Activated CD4-positive, CD25-positive, alpha-beta regulatory T cell treated with anti-CD3 and anti-CD28 coated beads, Interleukin-2, amount 50 U/mL, for 24 hours (primary cell): ENCODE measurements around the gene SLC41A3.
"Not testable (repeated sequence)": the region's sequence is repeated elsewhere in the genome, so short reads cannot be mapped to it uniquely, and the experiment has no call there.

ENCODE experiments used
- ATAC-seq, 2 donors: fragments of 150-1000 bp; cut with Tn5 transposase; one replicate each; pipeline ENCODE4 v1.10.0; 2021; ENCODE audit warnings: mild to moderate bottlenecking in 1 of 2, moderate library complexity in 1 of 2

SLC41A3 gene

DNA sequence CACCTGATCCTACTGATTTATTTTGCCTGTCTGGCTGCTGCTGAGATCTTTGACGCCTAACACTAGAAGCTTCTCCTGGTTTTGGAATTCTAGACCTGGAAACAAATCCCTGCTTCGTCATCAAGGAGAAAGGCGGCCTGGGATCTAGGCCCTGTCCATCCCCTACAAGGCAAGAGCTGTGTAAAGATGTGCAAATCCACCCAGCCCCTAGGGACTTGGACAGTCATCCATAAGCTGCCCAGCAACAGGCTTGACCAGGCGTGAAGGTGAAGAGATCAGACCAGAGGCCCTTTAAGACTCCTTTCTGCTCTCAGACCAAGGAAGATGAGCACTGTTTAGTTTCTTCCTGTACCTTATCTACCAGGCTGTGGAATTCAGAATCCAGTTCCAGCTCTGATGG is 32.2 kb downstream of the SLC41A3 start:
- no peak for ATAC-seq

DNA sequence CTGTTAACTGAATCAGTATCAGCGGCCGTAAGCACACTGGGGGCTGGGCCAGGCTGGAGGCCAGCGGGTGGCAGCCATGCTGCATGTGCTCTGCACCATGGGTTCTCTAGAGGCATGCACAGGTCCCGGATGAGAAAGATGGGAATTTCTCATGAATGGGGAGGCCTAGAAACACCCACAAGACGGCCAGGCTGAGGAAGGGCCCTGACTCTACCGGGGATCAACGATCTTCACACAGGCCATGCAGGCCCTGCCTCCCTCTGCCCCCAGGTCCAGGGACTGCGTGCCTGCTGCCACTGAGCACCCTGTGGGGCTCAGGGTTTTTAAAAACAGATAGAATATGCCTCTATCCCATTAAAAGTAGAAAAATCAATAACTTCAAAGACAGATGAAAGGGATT is 32.7 kb downstream of the SLC41A3 start:
- no peak for ATAC-seq

DNA sequence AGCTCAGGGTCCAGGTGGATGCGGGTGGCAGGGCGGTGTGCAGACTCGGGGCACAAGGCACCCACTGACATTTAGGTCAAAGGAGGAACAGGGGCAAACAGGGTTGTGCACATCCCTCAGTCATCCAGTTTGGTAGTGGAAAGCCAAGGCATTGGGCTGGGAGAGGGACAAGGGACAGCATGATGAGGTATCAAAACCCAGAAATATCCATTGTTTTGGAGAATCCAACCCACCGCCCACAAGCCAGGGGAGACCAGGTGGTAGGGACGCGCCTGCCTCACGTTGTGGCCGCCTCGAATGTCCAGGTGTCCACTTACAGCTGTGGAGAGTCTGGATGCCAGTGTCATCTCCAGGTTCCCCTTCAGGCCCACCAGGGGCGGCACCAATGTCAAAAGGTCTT is 33.3 kb downstream of the SLC41A3 start:
- no peak for ATAC-seq

DNA sequence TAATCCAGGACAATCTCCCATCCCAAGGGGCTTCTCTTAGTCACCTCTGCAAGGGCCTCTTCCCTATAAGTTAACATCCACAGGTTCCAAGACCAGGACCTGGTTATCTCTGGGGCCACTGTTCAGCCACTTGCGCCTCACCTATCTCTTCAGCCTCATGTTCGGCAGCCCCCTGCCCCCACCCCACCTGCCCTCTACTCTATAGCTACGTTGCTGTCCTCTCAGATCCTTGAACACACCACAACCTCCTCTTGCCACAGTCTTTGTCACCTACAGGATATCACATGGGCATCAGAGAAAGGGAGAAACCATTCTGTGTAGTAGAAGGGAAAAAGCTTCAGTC is 33.9 kb downstream of the SLC41A3 start:
- no peak for ATAC-seq

DNA sequence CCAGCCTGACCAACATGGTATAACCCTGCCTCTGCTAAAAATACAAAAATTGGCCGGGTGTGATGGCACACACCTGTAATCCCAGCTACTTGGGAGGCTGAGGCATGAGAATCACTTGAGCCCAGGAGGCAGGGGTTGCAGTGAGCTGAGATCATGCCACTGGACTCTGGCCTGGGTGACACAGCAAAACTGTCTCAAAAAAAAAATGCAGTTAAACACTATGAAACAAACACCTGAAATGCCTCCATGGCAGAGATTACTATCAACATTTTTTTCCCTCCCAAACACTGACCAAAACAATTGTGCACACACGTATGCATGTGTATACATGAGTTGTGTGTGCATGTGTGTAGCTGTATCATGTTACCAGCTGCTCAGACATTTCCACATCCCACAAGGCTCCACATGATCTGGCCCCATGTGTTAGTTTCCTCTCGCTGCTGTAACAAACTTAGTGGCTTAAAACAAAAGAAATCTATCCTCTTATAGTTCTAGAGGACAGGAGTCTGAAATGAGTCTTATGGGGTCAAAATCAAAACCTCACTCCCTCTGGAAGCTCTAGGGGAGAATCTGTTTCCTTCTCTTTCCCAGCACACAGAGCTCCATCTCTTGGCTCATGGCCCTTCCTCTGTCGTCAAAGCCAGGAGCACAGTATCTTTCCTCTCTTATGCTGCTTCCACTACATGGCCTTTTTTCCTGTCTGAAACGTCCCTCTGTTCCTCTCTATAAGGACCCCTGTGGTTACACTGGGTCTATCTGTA is 34.5 kb downstream of the SLC41A3 start:
- no peak for ATAC-seq

DNA sequence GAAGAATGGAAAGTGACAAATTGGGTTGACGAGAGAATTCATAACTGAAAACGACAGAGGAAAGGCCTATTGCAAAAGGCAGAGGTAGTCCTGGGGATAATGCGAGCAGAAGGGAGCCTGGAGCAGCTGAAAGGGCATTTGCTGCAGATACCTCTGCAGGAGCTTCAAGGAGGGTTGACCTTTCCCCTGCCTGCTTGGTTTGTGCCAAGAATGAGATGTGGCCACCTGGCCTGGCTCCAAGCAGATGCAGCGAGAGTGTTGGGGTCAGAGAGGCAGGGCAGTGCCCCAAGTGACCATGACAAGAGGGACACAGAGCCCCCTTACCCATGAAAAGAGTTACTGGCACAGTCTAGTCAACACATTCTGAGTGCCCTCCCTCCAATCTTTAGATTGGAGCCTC is 43.5 kb downstream of the SLC41A3 start:
- ATAC-seq = no peak

DNA sequence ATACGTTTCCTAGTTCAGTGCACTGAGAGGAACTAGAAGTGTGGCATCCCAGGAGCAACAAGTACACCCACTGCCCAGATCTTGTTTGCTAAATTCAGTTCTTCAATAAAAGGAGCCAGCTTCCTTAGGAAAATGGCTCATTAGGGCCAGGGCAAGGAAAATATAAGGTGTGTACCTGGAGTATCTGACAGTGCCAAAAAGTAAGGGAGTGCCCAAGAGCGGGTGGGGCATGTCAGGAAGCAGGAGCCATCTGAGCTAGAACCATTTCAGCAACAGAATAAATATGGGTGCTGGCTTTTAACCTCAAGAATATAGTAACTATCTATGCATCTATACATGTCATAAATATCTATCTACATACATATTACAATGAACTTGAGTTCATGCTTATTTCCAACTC is 44.1 kb downstream of the SLC41A3 start:
- ATAC-seq = no peak

DNA sequence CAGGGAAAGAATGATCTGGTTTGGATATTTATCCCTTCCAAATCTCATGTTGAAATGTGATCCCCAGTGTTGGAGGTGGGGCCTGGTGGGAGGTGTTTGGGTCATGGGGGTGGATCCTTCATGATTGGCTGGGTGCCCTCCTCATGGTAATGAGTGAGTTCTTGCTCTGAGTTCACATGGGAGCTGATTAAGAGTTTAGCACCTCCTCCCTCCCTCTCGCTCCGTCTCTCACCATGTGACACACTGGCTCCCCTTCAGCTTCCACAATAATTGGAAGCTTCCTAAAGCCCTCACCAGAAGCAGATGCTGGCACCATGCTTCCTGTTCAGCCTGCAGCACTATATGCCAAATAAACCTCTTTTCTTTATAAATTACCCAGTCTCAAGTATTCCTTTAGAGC is 45.1 kb downstream of the SLC41A3 start:
- not testable (repeated sequence) for ATAC-seq

DNA sequence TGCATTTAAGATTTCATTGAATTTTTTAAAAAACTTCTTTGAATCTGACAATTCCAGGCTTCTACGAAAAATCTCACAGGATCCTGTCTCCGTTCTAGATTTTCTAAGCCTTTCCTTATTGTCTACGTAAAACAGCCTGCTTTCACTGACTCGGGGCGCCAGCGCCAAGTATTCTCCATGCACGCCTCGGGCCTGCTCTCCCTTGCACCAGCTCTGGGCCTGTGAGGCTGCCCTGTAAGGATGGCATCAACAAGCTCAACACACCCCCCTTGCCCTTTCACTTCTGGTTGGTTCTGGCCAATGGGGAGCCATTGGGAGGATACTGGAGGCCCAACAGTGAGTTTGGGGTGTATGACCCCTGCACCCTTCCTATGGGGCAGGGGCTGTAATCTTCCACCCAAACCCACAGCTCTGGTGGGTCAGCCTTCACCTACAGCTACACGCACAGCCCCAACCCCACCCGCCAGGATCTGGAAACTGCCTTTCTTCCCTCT is 47.8 kb downstream of the SLC41A3 start:
- ATAC-seq = no peak

DNA sequence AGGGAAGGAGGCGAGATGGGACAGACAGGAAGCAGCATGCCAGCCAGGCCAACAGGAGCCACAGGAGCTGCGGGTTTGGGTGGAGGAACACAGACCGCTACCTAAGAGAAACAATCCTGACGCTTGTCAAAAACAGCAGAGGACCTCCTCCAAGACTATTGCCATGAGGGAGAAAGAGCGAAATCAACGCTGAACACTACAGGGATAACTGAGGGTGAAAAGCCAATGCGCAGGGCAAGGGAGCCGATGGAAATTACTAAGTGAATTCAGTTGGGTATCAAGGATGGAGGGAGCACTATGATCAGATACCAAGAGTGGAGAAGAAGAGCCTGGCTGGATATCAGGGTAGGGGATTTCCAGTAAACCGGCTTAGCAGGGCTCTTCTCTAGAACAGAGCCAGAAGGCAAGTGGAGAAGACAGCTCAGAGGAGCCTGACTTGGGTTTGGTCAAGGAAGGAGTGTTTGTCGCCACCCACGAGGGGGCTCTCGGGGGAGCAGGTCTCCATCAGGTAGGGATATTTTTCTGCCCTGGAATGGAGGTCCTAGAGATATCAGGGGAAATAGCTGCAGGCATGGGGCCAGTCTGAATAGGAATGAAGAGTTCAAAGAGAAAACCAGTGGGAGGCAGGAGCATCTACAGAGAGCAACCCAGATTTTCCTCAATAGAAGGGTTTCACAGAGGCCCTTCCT is 48.4 kb downstream of the SLC41A3 start:
- no peak for ATAC-seq

DNA sequence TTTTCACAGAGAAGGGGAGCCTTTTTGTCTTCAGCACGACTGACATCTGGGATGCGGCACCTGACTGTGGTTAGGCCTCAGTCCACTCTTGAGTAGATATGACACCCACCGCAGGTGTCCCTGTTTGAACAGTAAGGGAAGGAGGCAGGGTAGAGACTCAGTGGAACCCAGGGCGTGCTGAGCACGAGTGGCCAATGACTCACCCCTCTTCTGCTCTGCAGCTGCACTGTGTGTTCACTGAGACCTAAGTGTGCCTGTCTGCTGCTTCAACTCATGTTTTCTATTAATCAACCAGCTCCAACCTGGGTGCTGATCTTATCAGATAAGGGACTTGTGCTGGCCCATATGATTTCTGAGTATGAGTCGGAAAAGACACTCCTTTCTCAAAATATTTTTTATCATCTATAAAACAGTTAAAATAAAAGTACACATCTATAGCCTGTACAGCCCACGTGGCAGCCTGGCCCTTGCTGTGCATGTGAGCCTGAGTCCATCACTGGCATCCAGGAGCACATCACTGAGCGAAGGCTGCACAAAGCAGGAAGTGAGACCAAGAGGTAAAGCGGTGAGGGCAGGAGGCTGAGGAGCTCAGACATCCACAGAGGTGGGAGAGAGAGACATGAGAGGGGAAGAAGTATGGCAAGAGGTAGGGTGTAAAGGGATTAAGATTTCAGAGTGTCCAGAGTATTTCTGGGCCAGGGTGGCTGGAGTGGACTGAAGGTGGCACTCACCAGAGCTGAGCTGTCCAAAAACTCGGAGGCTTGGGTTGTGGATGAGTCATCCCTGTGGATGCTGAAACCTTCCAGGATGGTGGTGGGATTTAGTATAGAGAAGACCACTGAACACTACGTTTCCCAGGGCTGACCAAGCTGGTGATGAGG is 49.2 kb downstream of the SLC41A3 start:
- ATAC-seq = peak; percentile 93 to 95

DNA sequence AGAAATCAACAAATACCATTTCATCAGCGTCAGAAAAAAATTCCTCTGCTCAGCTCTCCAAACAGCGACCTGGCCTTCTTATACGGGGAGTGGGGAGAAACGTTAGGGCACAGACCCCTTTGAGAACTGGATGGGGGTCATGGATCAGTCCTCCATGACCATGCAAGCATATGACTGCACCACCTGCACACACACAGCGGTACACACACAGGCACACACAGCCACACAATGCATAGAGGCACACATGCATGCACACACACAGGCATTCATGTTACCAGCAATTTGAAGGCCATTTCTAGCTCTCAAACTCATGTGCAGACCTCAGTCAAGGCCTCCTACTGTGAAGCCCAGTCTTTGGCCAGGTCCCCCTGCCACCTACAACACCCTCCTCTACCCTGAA is 50.2 kb downstream of the SLC41A3 start:
- ATAC-seq = no peak

DNA sequence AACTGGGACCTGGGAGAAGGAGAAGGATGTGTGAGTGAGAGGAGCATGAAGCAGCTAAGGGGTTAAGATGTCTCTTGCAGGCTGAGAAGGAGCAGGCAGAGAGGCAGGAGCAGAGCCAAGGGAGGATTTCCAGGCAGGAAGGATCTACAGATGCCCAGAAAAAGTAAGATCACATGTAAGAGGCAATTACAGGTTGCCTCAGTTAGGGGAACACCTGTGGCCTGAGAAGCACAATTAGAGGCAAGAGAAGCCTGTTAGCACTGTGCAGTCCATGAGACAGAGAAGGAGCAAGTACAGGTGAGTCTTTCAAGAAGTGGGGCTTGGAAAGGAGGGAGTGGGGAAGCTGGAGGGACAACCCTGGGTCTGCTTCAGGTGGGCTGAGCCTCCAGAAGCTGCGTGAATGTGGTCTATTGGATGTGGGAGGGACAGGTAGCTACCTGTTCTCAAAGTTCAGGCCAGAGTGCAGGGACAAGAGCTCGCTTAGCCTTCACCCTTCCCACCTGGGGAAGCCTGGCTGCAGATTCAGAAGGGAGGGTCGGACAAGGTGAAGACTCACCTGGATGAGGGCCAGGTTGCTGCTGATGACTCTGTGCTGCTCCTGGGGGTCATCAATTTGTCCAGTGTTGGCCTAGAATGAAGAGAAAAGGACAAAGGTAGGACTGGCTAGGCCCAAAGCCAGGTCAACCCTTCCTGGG is 50.7 kb downstream of the SLC41A3 start:
- no peak for ATAC-seq

DNA sequence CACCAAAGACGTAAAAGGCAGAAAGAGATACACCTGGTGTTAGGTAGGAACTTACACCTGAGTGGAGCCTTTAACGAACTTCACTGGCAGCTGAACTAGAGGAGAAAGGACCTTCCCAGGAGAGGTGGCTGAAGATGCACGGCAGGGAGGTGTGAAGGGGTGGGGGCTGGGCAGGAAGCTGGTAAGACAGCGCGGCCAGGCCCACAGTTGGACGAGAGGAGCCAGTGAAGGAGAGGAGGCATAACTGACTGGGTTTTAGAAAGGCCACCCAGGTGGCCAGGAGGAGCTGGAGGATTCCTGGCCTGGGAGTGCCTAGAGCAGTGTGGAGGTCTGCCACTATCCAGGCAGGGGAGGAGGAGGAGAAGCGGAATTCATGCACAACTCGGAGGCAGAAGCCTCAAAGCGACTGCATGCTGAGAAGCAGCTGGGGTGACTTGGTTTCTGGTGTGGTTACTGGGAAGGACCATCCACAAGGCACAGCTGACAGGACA is 51.9 kb downstream of the SLC41A3 start:
- no peak for ATAC-seq

DNA sequence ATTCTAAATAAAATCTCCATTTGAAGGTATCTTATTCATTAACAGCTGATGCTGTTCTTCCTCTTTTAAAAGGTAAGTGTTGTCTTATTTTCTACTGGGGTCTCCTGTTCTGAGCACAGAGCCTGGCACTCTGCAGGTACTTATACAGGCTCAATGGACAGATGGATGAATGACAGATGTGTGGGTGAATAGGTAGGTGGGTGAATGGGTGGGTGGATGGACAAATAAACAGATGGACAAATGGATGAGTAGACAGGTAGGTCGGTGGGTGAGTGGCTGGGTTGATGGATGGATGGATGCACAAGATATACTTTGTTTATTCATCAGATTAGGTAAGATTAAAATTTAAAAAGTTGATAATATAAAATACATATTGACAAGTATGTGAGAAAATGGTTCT is 53.5 kb downstream of the SLC41A3 start:
- no peak for ATAC-seq

DNA sequence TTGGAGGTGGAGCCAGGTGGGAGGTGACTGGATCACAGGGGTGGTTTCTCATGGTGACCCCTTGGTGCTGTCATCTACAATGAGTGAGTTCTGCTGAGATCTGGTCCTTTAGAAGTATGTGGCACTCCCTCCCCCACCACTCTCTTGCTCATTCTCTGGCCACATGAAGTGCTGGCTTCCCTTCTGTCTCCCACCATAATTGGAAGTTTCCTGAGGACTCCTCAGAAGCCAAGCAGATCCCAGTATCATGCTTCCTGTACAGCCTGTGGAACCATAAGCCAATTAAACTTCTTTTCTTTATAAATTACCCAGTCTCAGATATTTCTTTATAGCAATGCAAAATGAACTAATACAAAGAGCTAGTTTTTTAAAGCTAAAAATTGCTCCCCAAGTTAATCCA is 54.7 kb downstream of the SLC41A3 start:
- ATAC-seq = no peak

DNA sequence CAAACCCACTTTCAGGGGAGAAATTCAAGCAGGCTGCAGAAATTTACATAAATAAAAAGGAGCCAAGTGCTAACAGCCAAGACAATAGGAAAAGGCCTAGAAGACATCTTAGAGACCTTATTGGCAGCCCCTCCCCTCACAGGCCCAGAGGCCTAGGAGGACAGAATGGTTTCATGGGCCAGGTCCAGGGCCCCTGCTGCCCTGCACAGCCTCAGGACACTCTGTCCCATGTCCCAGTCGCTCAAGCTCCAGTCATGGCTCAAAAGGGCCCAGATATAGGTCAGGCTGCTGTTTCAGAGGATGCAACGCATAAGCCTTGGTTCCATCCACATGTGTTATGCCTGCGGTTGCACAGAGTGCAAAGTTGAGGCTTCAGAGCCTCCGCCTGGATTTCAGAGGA is 55.8 kb downstream of the SLC41A3 start:
- ATAC-seq = no peak

DNA sequence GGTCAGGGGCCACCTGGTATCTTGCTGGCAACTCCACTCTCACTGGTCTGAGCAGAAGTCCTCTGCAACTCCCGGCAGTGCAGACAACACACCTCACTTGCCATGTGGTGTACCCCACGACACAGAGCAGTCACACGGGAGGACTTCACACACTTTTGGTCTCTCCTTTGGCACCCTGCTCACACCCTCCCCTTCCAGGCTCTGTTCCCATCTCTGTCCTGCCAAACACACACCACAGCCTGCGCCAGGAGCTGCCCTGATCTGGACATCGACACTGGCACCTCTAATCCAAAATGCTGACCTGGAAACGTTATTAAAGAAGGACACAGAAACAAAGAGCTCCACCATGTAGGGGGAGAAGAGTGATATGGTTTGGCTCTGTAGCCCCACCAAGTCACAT is 57.2 kb downstream of the SLC41A3 start:
- no peak for ATAC-seq

DNA sequence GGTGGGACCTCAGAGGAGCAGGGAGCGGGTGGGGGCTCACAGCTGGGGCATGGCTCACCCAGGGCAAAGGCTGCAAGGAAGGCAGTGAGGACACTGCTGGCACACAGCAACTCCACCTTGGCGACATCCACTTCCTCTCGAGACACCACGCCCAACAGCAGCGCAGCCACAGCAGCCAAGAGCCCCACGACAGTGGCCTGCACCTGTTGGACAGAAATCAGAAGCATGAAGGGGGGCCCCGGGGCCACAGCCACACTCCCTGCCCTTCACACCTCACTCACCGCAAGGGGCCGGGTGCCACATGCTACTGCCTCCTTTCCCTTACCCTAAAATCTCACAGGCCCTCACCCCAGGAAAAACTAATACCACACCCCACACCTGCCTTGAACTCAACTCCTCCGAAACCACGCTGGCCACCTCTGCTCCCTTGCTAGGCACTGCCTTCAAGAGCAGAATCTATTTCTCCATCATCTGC is 57.6 kb downstream of the SLC41A3 start:
- no peak for ATAC-seq

DNA sequence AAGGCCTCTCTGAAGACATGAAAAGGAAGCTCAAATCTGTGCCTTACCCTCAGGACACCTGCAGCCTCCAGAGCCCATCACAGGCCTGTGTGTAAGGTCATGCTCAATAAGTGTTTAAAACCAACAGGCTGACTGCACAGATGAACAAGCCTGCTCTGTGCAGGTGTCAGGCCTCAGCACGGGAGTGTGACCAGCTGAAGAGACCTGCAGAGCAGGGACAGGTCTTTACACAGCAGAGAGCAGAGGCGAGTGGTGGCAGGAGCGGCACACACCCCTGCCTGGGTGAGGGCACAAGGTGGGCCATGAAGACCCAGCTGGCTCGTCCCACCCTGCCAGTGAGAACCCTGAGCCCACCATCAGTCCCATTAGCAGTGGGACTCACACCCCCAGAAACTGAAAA is 58.1 kb downstream of the SLC41A3 start:
- no peak for ATAC-seq

DNA sequence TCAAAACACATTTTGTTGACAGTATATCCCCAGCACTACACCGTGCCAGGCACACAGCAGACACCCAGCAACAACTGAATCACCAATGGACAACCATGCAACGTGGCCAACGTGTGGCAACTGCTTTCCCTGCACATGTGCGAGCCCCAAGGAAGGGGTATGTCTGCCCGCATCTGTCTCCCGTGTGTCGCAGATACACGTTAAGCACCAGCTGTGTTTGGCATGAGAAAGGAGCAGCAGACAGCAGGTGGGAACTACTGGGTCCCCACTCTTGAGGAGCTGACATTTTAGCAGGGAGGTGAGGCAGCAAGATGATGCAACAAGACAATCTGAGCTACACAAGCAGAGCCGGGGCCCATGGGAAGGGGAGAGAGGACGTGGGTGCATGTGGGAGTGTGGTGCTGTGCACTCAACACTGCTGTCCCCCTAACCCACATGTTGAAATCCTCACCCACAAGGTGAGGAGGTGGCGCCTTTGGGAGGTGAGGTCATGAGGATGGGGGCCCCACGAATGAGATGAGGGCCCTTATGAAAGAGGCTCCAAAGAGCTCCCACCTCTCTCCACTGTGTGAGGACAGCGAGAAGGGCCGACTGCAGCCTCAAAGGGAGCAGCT is 58.7 kb downstream of the SLC41A3 start:
- no peak for ATAC-seq
